WTC11 (cell line): ENCODE measurements around the gene GPC2. TPM values are rescaled to one million over a fixed set of nuclear protein-coding genes. Genes with fewer than 3 reads are reported as not detected.
"Not testable (repeated sequence)": the region's sequence is repeated elsewhere in the genome, so short reads cannot be mapped to it uniquely, and the experiment has no call there.

Experiments
- ATAC-seq: fragments of 200-7000 bp; cut with Tn5 transposase; 2 replicates; pipeline ENCODE4 v1.10.0; 2021; ENCODE audit warnings: mild to moderate bottlenecking, moderate library complexity
- CTCF ChIA-PET: fragments of 300-600 bp; sonication (Branson Sonifier 250); formaldehyde crosslinking; loops from one replicate; lab custom pipeline; 2021; ENCODE audit warnings: antibody characterized with exemption; lab: Charles Lee
- POLR2A ChIA-PET: fragments of 350-600 bp; sonication (Branson Sonifier 250); formaldehyde crosslinking; loops from one replicate; lab custom pipeline; 2021; ENCODE audit warnings: antibody characterized with exemption; lab: Charles Lee
- DNase-seq: peaks from one replicate; pipeline ENCODE4 v3.0.0; 2021; ENCODE audit warnings: low spot score
- H3K27ac Mint-ChIP-seq: 2 replicates; pipeline ENCODE4 v1.8.0; 2021; ENCODE audit warnings: mixed read lengths
- H3K27me3 Mint-ChIP-seq: 2 replicates; pipeline ENCODE4 v1.8.0; 2021; ENCODE audit warnings: low read depth, mild to moderate bottlenecking, moderate library complexity, mixed read lengths
- H3K36me3 Mint-ChIP-seq: 2 replicates; pipeline ENCODE4 v1.8.0; 2021; ENCODE audit warnings: mixed read lengths
- H3K4me1 Mint-ChIP-seq: 2 replicates; pipeline ENCODE4 v1.8.0; 2022; ENCODE audit warnings: mixed read lengths
- H3K4me3 Mint-ChIP-seq: 2 replicates; pipeline ENCODE4 v1.8.0; 2021; ENCODE audit warnings: mild to moderate bottlenecking, moderate library complexity, mixed read lengths
- H3K9me3 Mint-ChIP-seq: 2 replicates; pipeline ENCODE4 v1.8.0; 2021; ENCODE audit warnings: mixed read lengths
- HMGA2 ChIP-seq: fragments of 250-450 bp; sonication (Bioruptor Pico); IDR thresholded peaks from 2 replicates; pipeline ENCODE4 v1.4.0; 2021; ENCODE audit warnings: mild to moderate bottlenecking, moderate library complexity
- MYBL2 ChIP-seq: sonication (generic); formaldehyde crosslinking; IDR thresholded peaks from 2 replicates; pipeline ENCODE4 v1.8.1; 2023; ENCODE audit warnings: mild to moderate bottlenecking, moderate library complexity, missing genetic modification reagents
- NFYB ChIP-seq: sonication (generic); formaldehyde crosslinking; conservative IDR thresholded peaks from 2 replicates; pipeline ENCODE4 v1.8.0; 2022; ENCODE audit warnings: low read depth, missing genetic modification reagents
- SMAD3 ChIP-seq: sonication (generic); formaldehyde crosslinking; IDR thresholded peaks from 2 replicates; pipeline ENCODE4 v1.8.0; 2022; ENCODE audit warnings: missing genetic modification reagents, mild to moderate bottlenecking, borderline replicate concordance
- TEAD1 ChIP-seq: sonication (generic); formaldehyde crosslinking; IDR thresholded peaks from 2 replicates; pipeline ENCODE4 v1.8.0; 2022; ENCODE audit warnings: mild to moderate bottlenecking, missing genetic modification reagents
- total RNA-seq: library from RNA; stranded (reverse); gene quantifications from 3 replicates; pipeline ENCODE4 v1.2.3, GENCODE V29; 2021
- TF ChIP-seq, protein P1 (sequence below): sonication (generic); formaldehyde crosslinking; IDR thresholded peaks from 2 replicates; pipeline ENCODE4 v1.8.1; 2023; ENCODE audit warnings: mild to moderate bottlenecking, missing genetic modification reagents, borderline replicate concordance
- TF ChIP-seq, protein P2 (sequence below): sonication (generic); formaldehyde crosslinking; IDR thresholded peaks from 2 replicates; pipeline ENCODE4 v1.8.0; 2023; ENCODE audit warnings: mild to moderate bottlenecking, missing genetic modification reagents
- TF ChIP-seq, protein P3 (sequence below): fragments of 250-450 bp; sonication (Bioruptor Pico); IDR thresholded peaks from 2 replicates; pipeline ENCODE4 v1.9.0; 2021; ENCODE audit warnings: mild to moderate bottlenecking, borderline replicate concordance
- TF ChIP-seq, protein P4 (sequence below): fragments of 250-450 bp; sonication (Bioruptor Pico); IDR thresholded peaks from 2 replicates; pipeline ENCODE4 v1.8.0; 2021; ENCODE audit warnings: mild to moderate bottlenecking
- TF ChIP-seq, protein P5 (sequence below): sonication (generic); formaldehyde crosslinking; IDR thresholded peaks from 2 replicates; pipeline ENCODE4 v1.8.1; 2022; ENCODE audit warnings: low read depth, missing genetic modification reagents, borderline replicate concordance

The GPC2 gene
- total RNA-seq, 1 experiment from 2014 or later: 52.1 TPM

DNA sequence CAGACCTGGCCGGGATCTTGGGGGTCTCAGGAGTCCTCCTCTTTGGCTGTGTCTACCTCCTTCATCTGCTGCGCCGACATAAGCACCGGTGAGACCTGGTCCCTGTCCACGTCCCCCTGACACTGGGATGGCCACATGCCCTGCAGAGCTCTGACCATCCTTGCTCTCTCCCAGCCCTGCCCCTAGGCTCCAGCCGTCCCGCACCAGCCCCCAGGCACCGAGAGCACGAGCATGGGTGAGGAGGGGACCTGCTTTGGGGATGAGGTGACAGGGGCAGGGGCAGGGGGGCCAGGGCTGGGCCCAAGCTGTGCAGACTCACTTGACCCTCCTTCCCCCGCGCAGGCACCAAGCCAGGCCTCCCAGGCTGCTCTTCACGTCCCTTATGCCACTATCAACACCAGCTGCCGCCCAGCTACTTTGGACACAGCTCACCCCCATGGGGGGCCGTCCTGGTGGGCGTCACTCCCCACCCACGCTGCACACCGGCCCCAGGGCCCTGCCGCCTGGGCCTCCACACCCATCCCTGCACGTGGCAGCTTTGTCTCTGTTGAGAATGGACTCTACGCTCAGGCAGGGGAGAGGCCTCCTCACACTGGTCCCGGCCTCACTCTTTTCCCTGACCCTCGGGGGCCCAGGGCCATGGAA is 43.5 kb upstream of the GPC2 start:
- Mint-ChIP-seq H3K36me3 (peaks cover 5% of the 10 kb centered on the region; the same call in 1 of the 2 replicates), H3K4me3 (no peak overlapping the region), H3K27me3 (peaks cover 3% of the 10 kb centered on the region), H3K27ac (no peak overlapping the region), H3K9me3 (no peaks in the 10 kb centered on the region), H3K4me1 (no peaks in the 10 kb centered on the region)
- DNase-seq: no peak
- CTCF ChIA-PET: interaction anchor here (1.3 kb wide), 1 partner anchor 51 kb away, joined by 3 read pairs; no protein-coding TSS in a partner anchor
- ATAC-seq: no peak
- POLR2A ChIA-PET: no interaction called here
- TF ChIP-seq, protein P1, sequence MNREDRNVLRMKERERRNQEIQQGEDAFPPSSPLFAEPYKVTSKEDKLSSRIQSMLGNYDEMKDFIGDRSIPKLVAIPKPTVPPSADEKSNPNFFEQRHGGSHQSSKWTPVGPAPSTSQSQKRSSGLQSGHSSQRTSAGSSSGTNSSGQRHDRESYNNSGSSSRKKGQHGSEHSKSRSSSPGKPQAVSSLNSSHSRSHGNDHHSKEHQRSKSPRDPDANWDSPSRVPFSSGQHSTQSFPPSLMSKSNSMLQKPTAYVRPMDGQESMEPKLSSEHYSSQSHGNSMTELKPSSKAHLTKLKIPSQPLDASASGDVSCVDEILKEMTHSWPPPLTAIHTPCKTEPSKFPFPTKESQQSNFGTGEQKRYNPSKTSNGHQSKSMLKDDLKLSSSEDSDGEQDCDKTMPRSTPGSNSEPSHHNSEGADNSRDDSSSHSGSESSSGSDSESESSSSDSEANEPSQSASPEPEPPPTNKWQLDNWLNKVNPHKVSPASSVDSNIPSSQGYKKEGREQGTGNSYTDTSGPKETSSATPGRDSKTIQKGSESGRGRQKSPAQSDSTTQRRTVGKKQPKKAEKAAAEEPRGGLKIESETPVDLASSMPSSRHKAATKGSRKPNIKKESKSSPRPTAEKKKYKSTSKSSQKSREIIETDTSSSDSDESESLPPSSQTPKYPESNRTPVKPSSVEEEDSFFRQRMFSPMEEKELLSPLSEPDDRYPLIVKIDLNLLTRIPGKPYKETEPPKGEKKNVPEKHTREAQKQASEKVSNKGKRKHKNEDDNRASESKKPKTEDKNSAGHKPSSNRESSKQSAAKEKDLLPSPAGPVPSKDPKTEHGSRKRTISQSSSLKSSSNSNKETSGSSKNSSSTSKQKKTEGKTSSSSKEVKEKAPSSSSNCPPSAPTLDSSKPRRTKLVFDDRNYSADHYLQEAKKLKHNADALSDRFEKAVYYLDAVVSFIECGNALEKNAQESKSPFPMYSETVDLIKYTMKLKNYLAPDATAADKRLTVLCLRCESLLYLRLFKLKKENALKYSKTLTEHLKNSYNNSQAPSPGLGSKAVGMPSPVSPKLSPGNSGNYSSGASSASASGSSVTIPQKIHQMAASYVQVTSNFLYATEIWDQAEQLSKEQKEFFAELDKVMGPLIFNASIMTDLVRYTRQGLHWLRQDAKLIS (CRISPR knock-in tag): no peak
- TF ChIP-seq NFYB (CRISPR knock-in tag): no peak
- TF ChIP-seq, protein P2, sequence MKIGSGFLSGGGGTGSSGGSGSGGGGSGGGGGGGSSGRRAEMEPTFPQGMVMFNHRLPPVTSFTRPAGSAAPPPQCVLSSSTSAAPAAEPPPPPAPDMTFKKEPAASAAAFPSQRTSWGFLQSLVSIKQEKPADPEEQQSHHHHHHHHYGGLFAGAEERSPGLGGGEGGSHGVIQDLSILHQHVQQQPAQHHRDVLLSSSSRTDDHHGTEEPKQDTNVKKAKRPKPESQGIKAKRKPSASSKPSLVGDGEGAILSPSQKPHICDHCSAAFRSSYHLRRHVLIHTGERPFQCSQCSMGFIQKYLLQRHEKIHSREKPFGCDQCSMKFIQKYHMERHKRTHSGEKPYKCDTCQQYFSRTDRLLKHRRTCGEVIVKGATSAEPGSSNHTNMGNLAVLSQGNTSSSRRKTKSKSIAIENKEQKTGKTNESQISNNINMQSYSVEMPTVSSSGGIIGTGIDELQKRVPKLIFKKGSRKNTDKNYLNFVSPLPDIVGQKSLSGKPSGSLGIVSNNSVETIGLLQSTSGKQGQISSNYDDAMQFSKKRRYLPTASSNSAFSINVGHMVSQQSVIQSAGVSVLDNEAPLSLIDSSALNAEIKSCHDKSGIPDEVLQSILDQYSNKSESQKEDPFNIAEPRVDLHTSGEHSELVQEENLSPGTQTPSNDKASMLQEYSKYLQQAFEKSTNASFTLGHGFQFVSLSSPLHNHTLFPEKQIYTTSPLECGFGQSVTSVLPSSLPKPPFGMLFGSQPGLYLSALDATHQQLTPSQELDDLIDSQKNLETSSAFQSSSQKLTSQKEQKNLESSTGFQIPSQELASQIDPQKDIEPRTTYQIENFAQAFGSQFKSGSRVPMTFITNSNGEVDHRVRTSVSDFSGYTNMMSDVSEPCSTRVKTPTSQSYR (CRISPR knock-in tag): no peak
- TF ChIP-seq MYBL2: no peak
- TF ChIP-seq, protein P3, sequence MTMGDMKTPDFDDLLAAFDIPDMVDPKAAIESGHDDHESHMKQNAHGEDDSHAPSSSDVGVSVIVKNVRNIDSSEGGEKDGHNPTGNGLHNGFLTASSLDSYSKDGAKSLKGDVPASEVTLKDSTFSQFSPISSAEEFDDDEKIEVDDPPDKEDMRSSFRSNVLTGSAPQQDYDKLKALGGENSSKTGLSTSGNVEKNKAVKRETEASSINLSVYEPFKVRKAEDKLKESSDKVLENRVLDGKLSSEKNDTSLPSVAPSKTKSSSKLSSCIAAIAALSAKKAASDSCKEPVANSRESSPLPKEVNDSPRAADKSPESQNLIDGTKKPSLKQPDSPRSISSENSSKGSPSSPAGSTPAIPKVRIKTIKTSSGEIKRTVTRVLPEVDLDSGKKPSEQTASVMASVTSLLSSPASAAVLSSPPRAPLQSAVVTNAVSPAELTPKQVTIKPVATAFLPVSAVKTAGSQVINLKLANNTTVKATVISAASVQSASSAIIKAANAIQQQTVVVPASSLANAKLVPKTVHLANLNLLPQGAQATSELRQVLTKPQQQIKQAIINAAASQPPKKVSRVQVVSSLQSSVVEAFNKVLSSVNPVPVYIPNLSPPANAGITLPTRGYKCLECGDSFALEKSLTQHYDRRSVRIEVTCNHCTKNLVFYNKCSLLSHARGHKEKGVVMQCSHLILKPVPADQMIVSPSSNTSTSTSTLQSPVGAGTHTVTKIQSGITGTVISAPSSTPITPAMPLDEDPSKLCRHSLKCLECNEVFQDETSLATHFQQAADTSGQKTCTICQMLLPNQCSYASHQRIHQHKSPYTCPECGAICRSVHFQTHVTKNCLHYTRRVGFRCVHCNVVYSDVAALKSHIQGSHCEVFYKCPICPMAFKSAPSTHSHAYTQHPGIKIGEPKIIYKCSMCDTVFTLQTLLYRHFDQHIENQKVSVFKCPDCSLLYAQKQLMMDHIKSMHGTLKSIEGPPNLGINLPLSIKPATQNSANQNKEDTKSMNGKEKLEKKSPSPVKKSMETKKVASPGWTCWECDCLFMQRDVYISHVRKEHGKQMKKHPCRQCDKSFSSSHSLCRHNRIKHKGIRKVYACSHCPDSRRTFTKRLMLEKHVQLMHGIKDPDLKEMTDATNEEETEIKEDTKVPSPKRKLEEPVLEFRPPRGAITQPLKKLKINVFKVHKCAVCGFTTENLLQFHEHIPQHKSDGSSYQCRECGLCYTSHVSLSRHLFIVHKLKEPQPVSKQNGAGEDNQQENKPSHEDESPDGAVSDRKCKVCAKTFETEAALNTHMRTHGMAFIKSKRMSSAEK (CRISPR knock-in tag): no peak
- no peak for TF ChIP-seq SMAD3

DNA sequence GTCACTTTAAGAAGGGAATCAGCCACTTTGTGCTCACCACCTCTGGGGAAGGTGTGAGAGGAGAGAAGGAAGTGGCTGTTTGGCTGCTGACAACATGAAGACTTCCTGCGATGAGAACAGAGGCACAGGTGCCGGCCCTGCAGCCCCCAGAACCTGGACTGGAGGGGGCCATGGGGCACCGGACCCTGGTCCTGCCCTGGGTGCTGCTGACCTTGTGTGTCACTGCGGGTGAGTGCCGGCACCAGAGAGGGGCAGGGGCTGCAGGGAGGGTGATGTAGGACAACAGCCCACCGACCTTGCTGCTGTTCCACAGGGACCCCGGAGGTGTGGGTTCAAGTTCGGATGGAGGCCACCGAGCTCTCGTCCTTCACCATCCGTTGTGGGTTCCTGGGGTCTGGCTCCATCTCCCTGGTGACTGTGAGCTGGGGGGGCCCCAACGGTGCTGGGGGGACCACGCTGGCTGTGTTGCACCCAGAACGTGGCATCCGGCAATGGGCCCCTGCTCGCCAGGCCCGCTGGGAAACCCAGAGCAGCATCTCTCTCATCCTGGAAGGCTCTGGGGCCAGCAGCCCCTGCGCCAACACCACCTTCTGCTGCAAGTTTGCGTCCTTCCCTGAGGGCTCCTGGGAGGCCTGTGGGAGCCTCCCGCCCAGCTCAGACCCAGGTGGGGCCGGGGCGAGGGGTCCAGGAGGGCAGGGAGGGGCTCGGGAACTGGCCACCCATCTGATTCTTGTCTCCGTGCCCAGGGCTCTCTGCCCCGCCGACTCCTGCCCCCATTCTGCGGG is 42.8 kb upstream of the GPC2 start, which contains the start of gene PVRIG:
Gene PVRIG (plus strand): TSS at position 149 of the 785 bp plus-strand sequence. CDS start 22 bp downstream, at position 171.
- H3K4me1 Mint-ChIP-seq, ATAC-seq, H3K36me3 Mint-ChIP-seq, H3K9me3 Mint-ChIP-seq, H3K27ac Mint-ChIP-seq, POLR2A ChIA-PET, H3K4me3 Mint-ChIP-seq, DNase-seq: not testable (repeated sequence)
- peaks cover 11% of the 10 kb centered on the region for H3K27me3 Mint-ChIP-seq
- CTCF ChIA-PET: interaction anchor here (1.3 kb wide), 1 partner anchor 52 kb away, joined by 3 read pairs; no protein-coding TSS in a partner anchor

DNA sequence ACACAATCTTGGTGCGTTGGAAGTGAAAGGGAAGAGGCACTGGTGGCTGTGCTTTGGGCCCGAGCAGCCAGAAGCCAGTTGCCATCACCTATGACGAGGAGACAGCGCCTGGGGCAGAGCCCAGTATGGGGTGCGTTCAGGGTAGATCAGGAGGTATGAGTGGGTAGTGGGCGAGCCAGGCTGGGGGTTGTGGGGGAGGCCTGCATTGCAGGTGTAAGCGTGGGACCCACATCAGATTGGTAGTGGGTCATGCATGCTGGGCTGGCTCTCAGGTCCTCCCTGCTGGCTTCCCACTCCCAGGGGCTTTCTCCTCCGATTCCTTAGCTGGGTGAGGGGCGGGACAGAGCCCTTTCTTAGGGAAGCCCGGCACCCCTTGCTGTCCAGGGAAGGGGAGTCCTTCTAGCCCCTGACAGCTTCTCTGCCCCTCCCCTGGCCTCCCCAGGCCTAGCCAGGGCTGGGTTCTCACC is 42.1 kb upstream of the GPC2 start:
- ATAC-seq (no peak), DNase-seq (no peak)
- Mint-ChIP-seq H3K36me3 (peaks cover 5% of the 10 kb centered on the region; the same call in 1 of the 2 replicates), H3K4me3 (no peak overlapping the region), H3K27me3 (peaks cover 17% of the 10 kb centered on the region), H3K27ac (no peak overlapping the region), H3K9me3 (no peaks in the 10 kb centered on the region), H3K4me1 (no peaks in the 10 kb centered on the region)
- TF ChIP-seq, protein P4, sequence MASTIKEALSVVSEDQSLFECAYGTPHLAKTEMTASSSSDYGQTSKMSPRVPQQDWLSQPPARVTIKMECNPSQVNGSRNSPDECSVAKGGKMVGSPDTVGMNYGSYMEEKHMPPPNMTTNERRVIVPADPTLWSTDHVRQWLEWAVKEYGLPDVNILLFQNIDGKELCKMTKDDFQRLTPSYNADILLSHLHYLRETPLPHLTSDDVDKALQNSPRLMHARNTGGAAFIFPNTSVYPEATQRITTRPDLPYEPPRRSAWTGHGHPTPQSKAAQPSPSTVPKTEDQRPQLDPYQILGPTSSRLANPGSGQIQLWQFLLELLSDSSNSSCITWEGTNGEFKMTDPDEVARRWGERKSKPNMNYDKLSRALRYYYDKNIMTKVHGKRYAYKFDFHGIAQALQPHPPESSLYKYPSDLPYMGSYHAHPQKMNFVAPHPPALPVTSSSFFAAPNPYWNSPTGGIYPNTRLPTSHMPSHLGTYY (CRISPR knock-in tag): no peak
- TF ChIP-seq HMGA2 (CRISPR knock-in tag) (no peak), TEAD1 (CRISPR knock-in tag) (no peak)
- TF ChIP-seq, protein P5, sequence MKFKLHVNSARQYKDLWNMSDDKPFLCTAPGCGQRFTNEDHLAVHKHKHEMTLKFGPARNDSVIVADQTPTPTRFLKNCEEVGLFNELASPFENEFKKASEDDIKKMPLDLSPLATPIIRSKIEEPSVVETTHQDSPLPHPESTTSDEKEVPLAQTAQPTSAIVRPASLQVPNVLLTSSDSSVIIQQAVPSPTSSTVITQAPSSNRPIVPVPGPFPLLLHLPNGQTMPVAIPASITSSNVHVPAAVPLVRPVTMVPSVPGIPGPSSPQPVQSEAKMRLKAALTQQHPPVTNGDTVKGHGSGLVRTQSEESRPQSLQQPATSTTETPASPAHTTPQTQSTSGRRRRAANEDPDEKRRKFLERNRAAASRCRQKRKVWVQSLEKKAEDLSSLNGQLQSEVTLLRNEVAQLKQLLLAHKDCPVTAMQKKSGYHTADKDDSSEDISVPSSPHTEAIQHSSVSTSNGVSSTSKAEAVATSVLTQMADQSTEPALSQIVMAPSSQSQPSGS (CRISPR knock-in tag): no peak
- ChIA-PET POLR2A (no interaction called here), CTCF (interaction anchor here (1.3 to 5.2 kb wide), 2 partner anchors 53 to 88 kb away, joined by 3 to 44 read pairs; no protein-coding TSS in a partner anchor)

DNA sequence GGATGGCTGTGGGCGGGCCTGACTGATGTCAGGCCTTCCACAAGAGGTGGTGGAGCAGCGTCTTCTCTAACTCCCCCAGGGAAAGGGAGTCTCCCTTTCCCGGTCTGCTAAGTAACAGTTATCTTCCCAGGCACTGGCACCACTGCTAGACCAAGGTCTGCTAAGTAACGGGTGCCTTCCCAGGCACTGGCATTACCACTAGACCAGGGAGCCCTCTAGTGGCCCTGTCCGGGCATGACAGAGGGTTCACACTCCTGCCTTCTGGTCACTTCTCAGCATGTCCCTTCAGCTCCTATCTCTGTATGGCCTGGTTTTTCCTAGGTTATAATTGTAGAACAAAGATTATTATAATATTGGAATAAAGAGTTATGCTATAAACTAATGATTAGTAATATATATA is 40.8 kb upstream of the GPC2 start:
- not testable (repeated sequence) for ATAC-seq, H3K27ac Mint-ChIP-seq, H3K36me3 Mint-ChIP-seq, H3K4me3 Mint-ChIP-seq, H3K4me1 Mint-ChIP-seq, H3K9me3 Mint-ChIP-seq
- ChIA-PET POLR2A (interaction anchor here (0.6 kb wide), 1 partner anchor 83 kb away, joined by 4 read pairs; no protein-coding TSS in a partner anchor), CTCF (interaction anchor here (0.6 to 5.2 kb wide), 7 partner anchors 16 to 128 kb away, joined by 3 to 44 read pairs (median 5); partner anchors contain the start of genes AP4M1, GAL3ST4 and MCM7)
- peak; percentile 81 for DNase-seq
- peaks cover 29% of the 10 kb centered on the region for H3K27me3 Mint-ChIP-seq
